Liver (tissue), 9 donors: ENCODE results near the gene FUT2. TPM values are rescaled to one million over a fixed set of nuclear protein-coding genes. Genes with fewer than 3 reads are reported as not detected.

Experiments used
- DNase-seq: peaks from one replicate; pipeline ENCODE4 v3.0.0-alpha.2; 2017; ENCODE audit warnings: low spot score
- H3K27ac ChIP-seq, 2 donors: one replicate each; pipeline ENCODE4 v1.7.0; 2013; ENCODE audit warnings: inconsistent platforms in 2 of 2, low read length in 2 of 2, control low read depth in 1 of 2, low read depth in 1 of 2, mild to moderate bottlenecking in 1 of 2
- H3K27me3 ChIP-seq, 4 donors: one replicate each; pipeline versions ENCODE4 v1.6.1 to v1.7.0; 2013; ENCODE audit warnings: low read length in 3 of 4, inconsistent platforms in 1 of 4, mild to moderate bottlenecking in 1 of 4, moderate library complexity in 1 of 4; ENCODE audit not compliant: control insufficient read depth in 4 of 4, insufficient read depth in 4 of 4
- H3K36me3 ChIP-seq, 4 donors: one replicate each; pipeline versions ENCODE4 v1.6.1 to v1.7.0; 2013; ENCODE audit warnings: low read length in 3 of 4, mild to moderate bottlenecking in 3 of 4, low read depth in 1 of 4, moderate library complexity in 1 of 4; ENCODE audit not compliant: control insufficient read depth in 4 of 4, insufficient read depth in 3 of 4
- H3K4me1 ChIP-seq, 4 donors: one replicate each; pipeline versions ENCODE4 v1.6.1 to v1.7.0; 2013; ENCODE audit warnings: low read length in 3 of 4, mild to moderate bottlenecking in 3 of 4, moderate library complexity in 1 of 4; ENCODE audit not compliant: control insufficient read depth in 4 of 4, insufficient read depth in 4 of 4
- H3K4me3 ChIP-seq, 3 donors: one replicate each; pipeline versions ENCODE4 v1.6.1 to v1.7.0; 2013; ENCODE audit warnings: low read length in 3 of 3, control low read depth in 1 of 3, low read depth in 1 of 3, mild to moderate bottlenecking in 1 of 3
- H3K9ac ChIP-seq, 2 donors: one replicate each; pipeline ENCODE4 v1.7.0; 2013; ENCODE audit warnings: low read length in 2 of 2, mild to moderate bottlenecking in 2 of 2, moderate library complexity in 2 of 2, control low read depth in 1 of 2, low read depth in 1 of 2
- H3K9me3 ChIP-seq, 4 donors: one replicate each; pipeline versions ENCODE4 v1.6.1 to v1.7.0; 2013; ENCODE audit warnings: low read length in 3 of 4; ENCODE audit not compliant: control insufficient read depth in 4 of 4
- ATF3 ChIP-seq: IDR thresholded peaks from 2 replicates; pipeline ENCODE4 v1.6.1; 2016; ENCODE audit warnings: antibody characterized with exemption
- CTCF ChIP-seq: fragments of 150-350 bp; IDR thresholded peaks from 2 replicates; pipeline ENCODE4 v1.5.1; 2017; ENCODE audit warnings: improper control_type of control experiment, low read depth, low read length; ENCODE audit not compliant: missing input control
- EGR1 ChIP-seq, 2 donors: IDR thresholded peaks; 2 replicates each; pipeline ENCODE4 v1.6.1; 2016 to 2018; ENCODE audit warnings: antibody characterized with exemption in 2 of 2, low read depth in 2 of 2
- FOXA1 ChIP-seq: IDR thresholded peaks from 2 replicates; pipeline ENCODE4 v1.6.1; 2016; ENCODE audit warnings: antibody characterized with exemption
- FOXA2 ChIP-seq: IDR thresholded peaks from 2 replicates; pipeline ENCODE4 v1.6.1; 2016; ENCODE audit warnings: antibody characterized with exemption
- GABPA ChIP-seq, 2 donors: IDR thresholded peaks in 1 of 2; conservative IDR thresholded peaks in 1 of 2; 2 replicates each; pipeline ENCODE4 v1.6.1; 2016; ENCODE audit warnings: antibody characterized with exemption in 2 of 2, mild to moderate bottlenecking in 1 of 2, moderate library complexity in 1 of 2
- HNF4A ChIP-seq, 2 donors: conservative IDR thresholded peaks; 2 replicates each; pipeline ENCODE4 v1.6.1; 2016; ENCODE audit warnings: antibody characterized with exemption in 2 of 2, mild to moderate bottlenecking in 2 of 2
- HNF4G ChIP-seq: IDR thresholded peaks from 2 replicates; pipeline ENCODE4 v1.6.1; 2016; ENCODE audit warnings: antibody characterized with exemption
- JUND ChIP-seq, 2 donors: IDR thresholded peaks; 2 replicates each; pipeline ENCODE4 v1.6.1; 2016; ENCODE audit warnings: antibody characterized with exemption in 2 of 2
- MAX ChIP-seq: IDR thresholded peaks from 2 replicates; pipeline ENCODE4 v1.6.1; 2016; ENCODE audit warnings: antibody characterized with exemption
- NR2F2 ChIP-seq: IDR thresholded peaks from 2 replicates; pipeline ENCODE4 v1.6.1; 2016; ENCODE audit warnings: antibody characterized with exemption
- RAD21 ChIP-seq, 2 donors: IDR thresholded peaks; 2 replicates each; pipeline ENCODE4 v1.6.1; 2016; ENCODE audit warnings: antibody characterized with exemption in 2 of 2, mild to moderate bottlenecking in 2 of 2
- REST ChIP-seq: IDR thresholded peaks from 2 replicates; pipeline ENCODE4 v1.6.1; 2016; ENCODE audit warnings: antibody characterized with exemption, mild to moderate bottlenecking
- RXRA ChIP-seq, 2 donors: IDR thresholded peaks; 2 replicates each; pipeline ENCODE4 v1.6.1; 2017 to 2018; ENCODE audit warnings: antibody characterized with exemption in 2 of 2, mild to moderate bottlenecking in 1 of 2
- SP1 ChIP-seq: IDR thresholded peaks from 2 replicates; pipeline ENCODE4 v1.6.1; 2018; ENCODE audit warnings: antibody characterized with exemption, mild to moderate bottlenecking
- TAF1 ChIP-seq: conservative IDR thresholded peaks from 2 replicates; pipeline ENCODE4 v1.6.1; 2016; ENCODE audit warnings: antibody characterized with exemption, mild to moderate bottlenecking
- YY1 ChIP-seq: IDR thresholded peaks from 2 replicates; pipeline ENCODE4 v1.6.1; 2016; ENCODE audit warnings: antibody characterized with exemption, mild to moderate bottlenecking
- ZBTB33 ChIP-seq: IDR thresholded peaks from 2 replicates; pipeline ENCODE4 v1.6.1; 2016; ENCODE audit warnings: antibody characterized with exemption
- WGBS: extraction: QIAGEN DNeasy Blood & Tissue Kit; methylation state at CpG from one replicate; pipeline ENCODE4 v1.1.7; 2013; 5-methylcytosine and 5-hydroxymethylcytosine counted together
- polyA plus RNA-seq, 2 donors: library from polyadenylated mRNA; stranded (reverse) in 1 of 2; unstranded in 1 of 2; fragments of 200-250 nt in 1 of 2; fragments of >200 nt in 1 of 2; fragmentation: Nextera tagmentation in 1 of 2; extraction: Ambion mirVana in 1 of 2; gene quantifications; one replicate each; pipeline versions ENCODE4 v1.2.1 to v1.2.3, GENCODE V29; 2013 to 2015
- total RNA-seq, 2 donors: library from RNA; depleted of rRNA; stranded (reverse); fragments of >200 nt; gene quantifications; one replicate each; pipeline ENCODE4 v1.2.3, GENCODE V29; 2014
- donor health status: healthy.
- donor health status: healthy.
- donor health status: healthy.
- donor health status: healthy.
- donor health status: healthy.

FUT2 gene
- total and polyA plus RNA-seq, 4 donors = 0.02 to 0.38 (median 0.05) TPM; not detected in 1

GRCh38 chr19:48713041-48713863 lies 17.5 kb downstream of the FUT2 start:
- WGBS = 23% methylated on average over 25 of the region's 25 CpGs
- Histone ChIP-seq H3K27me3 (no peaks in the 10 kb centered on the region), H3K36me3 (no peaks in the 10 kb centered on the region), H3K9me3 (no peaks in the 10 kb centered on the region), H3K4me3 (peak overlapping the region; percentile 44 to 61 (median 45)), H3K4me1 (peaks cover 0 to 29% (median 18%) of the 10 kb centered on the region in 4 donors), H3K27ac (peak overlapping the region in 1 of 2 donors; percentile 82), H3K9ac (peak overlapping the region in 1 of 2 donors; percentile 6)
- DNase-seq = no peak
- no peak for TF ChIP-seq CTCF
- TF ChIP-seq REST = no peak
- no peak for TF ChIP-seq FOXA1
- no peak for TF ChIP-seq GABPA (IDR thresholded peaks at IDR 0.05 in 1 of 2, conservative IDR thresholded peaks at IDR 0.05 in 1 of 2)
- no peak for TF ChIP-seq HNF4G
- no peak for TF ChIP-seq TAF1
- TF ChIP-seq ATF3 = no peak
- TF ChIP-seq NR2F2 = no peak
- no peak for TF ChIP-seq JUND (IDR thresholded peaks at IDR 0.05)
- no peak for TF ChIP-seq HNF4A (conservative IDR thresholded peaks at IDR 0.05)
- TF ChIP-seq YY1 = no peak
- TF ChIP-seq EGR1 (IDR thresholded peaks at IDR 0.05; ENCODE audit: low read depth in 2 of 2) = no peak
- no peak for TF ChIP-seq MAX
- TF ChIP-seq SP1 = no peak
- TF ChIP-seq RAD21 (IDR thresholded peaks at IDR 0.05) = no peak
- TF ChIP-seq FOXA2 = no peak
- no peak for TF ChIP-seq ZBTB33
- no peak for TF ChIP-seq RXRA (IDR thresholded peaks at IDR 0.05)
